ENCODE results near the gene INKA1.
"Not testable (repeated sequence)": the region's sequence is repeated elsewhere in the genome, so short reads cannot be mapped to it uniquely, and the experiment has no call there.

GRCh38 chr3:49776101-49776500 lies 27.0 kb upstream of the INKA1 start:
- not testable (repeated sequence) for TF ChIP-seq CTCF (IDR thresholded peaks at IDR 0.05; ENCODE audit: insufficient read depth, low read length, poor library complexity, severe bottlenecking); EZH2phosphoT487 (conservative IDR thresholded peaks at IDR 0.05; ENCODE audit: low read length)
